ENCODE results near the gene HOXB8. TPM values are rescaled to one million over a fixed set of nuclear protein-coding genes. Genes with fewer than 3 reads are reported as not detected.
A peak's percentile ranks its signal among the peaks of the same experiment; 100 is the strongest.

Gene HOXB8
- total RNA-seq, 1 donor from 2014 or later: not detected

DNA sequence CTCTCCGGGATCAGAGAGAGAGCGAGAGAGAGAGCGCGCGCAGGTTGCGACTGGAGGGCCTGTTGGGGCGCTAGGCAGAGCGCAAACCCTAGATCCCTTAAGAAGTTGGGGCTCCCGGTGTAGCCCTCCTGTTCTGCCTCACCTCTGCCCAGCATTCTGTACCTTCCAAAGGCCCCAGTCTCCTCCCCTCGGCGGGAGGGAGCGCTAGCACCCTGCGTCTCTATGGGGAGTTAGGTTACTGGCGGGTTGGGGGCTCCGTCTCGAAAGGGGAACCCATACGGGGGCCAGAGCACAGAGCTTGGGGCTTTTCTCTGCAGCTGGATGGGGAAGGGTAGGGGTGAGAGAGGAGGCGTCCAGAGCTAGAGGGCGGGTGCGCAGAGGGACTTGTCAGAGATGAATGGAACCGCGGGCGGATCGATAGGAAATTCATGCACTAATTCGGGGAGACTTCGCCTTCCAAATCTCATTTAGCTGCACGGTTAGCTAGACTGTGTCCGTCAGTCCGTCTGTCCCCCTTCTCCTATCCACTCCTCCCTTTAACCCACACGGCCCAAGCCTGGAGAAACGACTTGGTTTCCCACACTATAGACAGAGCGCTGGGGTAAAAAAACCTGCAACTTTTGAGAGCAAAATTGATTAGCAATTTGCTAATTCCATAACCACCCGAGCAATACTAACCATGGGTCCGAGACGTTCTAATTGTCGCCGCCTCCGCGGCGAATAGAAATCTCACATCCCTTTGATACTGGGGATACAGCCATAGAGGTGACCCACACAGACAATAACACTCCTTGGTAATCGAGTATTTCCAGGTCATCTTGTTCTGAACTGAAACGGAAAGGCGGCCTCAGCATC, 36.2 kb downstream of the HOXB8 start:
- Histone ChIP-seq H3K27me3 (ENCODE audit: insufficient read depth, low read length) (peaks cover 86% of the 10 kb centered on the region), H3K9ac (ENCODE audit: low read length) (peak overlapping the region; percentile 82), H3K4me2 (ENCODE audit: low read length) (peak overlapping the region; percentile 84), H4K20me1 (ENCODE audit: insufficient read depth, low read length) (peaks cover 4% of the 10 kb centered on the region), H3K4me3 (ENCODE audit: insufficient read depth, low read depth, low read length) (peak overlapping the region; percentile 43), H3K4me1 (ENCODE audit: insufficient read depth, low read length) (peaks cover 13% of the 10 kb centered on the region), H3K79me2 (ENCODE audit: insufficient read depth, low read length) (peaks cover 70% of the 10 kb centered on the region), H3K9me3 (ENCODE audit: insufficient read depth, low read depth, low read length) (no peaks in the 10 kb centered on the region), H2AFZ (ENCODE audit: low read depth, low read length) (no peak overlapping the region), H3K36me3 (ENCODE audit: insufficient read depth, low read length) (no peaks in the 10 kb centered on the region), H3K27ac (ENCODE audit: low read depth, low read length) (peak overlapping the region; percentile 64)
- Mint-ChIP-seq H3K27ac (ENCODE audit: unreplicated experiment) (no peak overlapping the region), H3K4me3 (ENCODE audit: unreplicated experiment) (no peak overlapping the region), H3K9me3 (ENCODE audit: unreplicated experiment) (peaks cover 36% of the 10 kb centered on the region), H3K4me1 (ENCODE audit: low read depth, unreplicated experiment) (no peaks in the 10 kb centered on the region), H3K36me3 (ENCODE audit: low read depth, unreplicated experiment) (peaks cover 3% of the 10 kb centered on the region), H3K27me3 (ENCODE audit: low read depth, unreplicated experiment) (peaks cover 78% of the 10 kb centered on the region)
- TF ChIP-seq EZH2 (IDR thresholded peaks at IDR 0.05; ENCODE audit: insufficient read depth, low read length): peak; percentile 75
- no peak for TF ChIP-seq CTCF (IDR thresholded peaks at IDR 0.05; ENCODE audit: insufficient read depth, low read depth, low read length)
- peak; percentile 32 for DNase-seq (ENCODE audit: low read depth)
- FAIRE-seq: no peak

GRCh38 chr17:48577946-48578615, 37.0 kb downstream of the HOXB8 start, which contains the start of gene HOXB4:
HOXB4 (minus strand) TSS chr17:48578350; CDS start chr17:48578319, 31 bp downstream.
- Histone ChIP-seq H4K20me1 (ENCODE audit: insufficient read depth, low read length) (peaks cover 4% of the 10 kb centered on the region), H3K4me2 (ENCODE audit: low read length) (peak within 1 kb of the TSS; percentile 84)

More at GRCh38 chr17:48577946-48578615, 37.0 kb downstream of the HOXB8 start, which contains the start of gene HOXB4:
- H3K36me3 Mint-ChIP-seq (ENCODE audit: low read depth, unreplicated experiment): peaks cover 3% of the 10 kb centered on the region
- H3K4me3 ChIP-seq (ENCODE audit: insufficient read depth, low read depth, low read length): peak within 1 kb of the TSS; percentile 58
- no peaks in the 10 kb centered on the region for H3K4me1 Mint-ChIP-seq (ENCODE audit: low read depth, unreplicated experiment)
- H3K9me3 Mint-ChIP-seq (ENCODE audit: unreplicated experiment): peaks cover 33% of the 10 kb centered on the region
- no peak within 1 kb of the TSS for H3K4me3 Mint-ChIP-seq (ENCODE audit: unreplicated experiment)
- DNase-seq (ENCODE audit: low read depth) (peak; percentile 78), FAIRE-seq (no peak)
- peaks cover 71% of the 10 kb centered on the region for H3K27me3 Mint-ChIP-seq (ENCODE audit: low read depth, unreplicated experiment)
- peaks cover 72% of the 10 kb centered on the region for H3K79me2 ChIP-seq (ENCODE audit: insufficient read depth, low read length)
- H2AFZ ChIP-seq (ENCODE audit: low read depth, low read length): no peak within 1 kb of the TSS
- TF ChIP-seq EZH2 (IDR thresholded peaks at IDR 0.05; ENCODE audit: insufficient read depth, low read length): no peak
- TF ChIP-seq CTCF (IDR thresholded peaks at IDR 0.05; ENCODE audit: insufficient read depth, low read depth, low read length): no peak
- no peak within 1 kb of the TSS for H3K27ac Mint-ChIP-seq (ENCODE audit: unreplicated experiment)
- peak within 1 kb of the TSS; percentile 77 for H3K27ac ChIP-seq (ENCODE audit: low read depth, low read length)
- H3K27me3 ChIP-seq (ENCODE audit: insufficient read depth, low read length): peaks cover 87% of the 10 kb centered on the region
- H3K36me3 ChIP-seq (ENCODE audit: insufficient read depth, low read length): no peaks in the 10 kb centered on the region
- no peaks in the 10 kb centered on the region for H3K9me3 ChIP-seq (ENCODE audit: insufficient read depth, low read depth, low read length)
- peaks cover 13% of the 10 kb centered on the region for H3K4me1 ChIP-seq (ENCODE audit: insufficient read depth, low read length)
- H3K9ac ChIP-seq (ENCODE audit: low read length): peak within 1 kb of the TSS; percentile 82

Data from astrocyte (in vitro differentiated cells and primary cell).